Endothelial cell (in vitro differentiated cells): ENCODE measurements around the gene OR6S1. TPM values are rescaled to one million over a fixed set of nuclear protein-coding genes. Genes with fewer than 3 reads are reported as not detected.
"Not testable (repeated sequence)": the region's sequence is repeated elsewhere in the genome, so short reads cannot be mapped to it uniquely, and the experiment has no call there.

Experiments used
- DNase-seq: peaks from one replicate; pipeline ENCODE4 v3.0.0; 2021; ENCODE audit warnings: low spot score
- H3K27ac Mint-ChIP-seq: one replicate; pipeline ENCODE4 v1.8.0; 2021; ENCODE audit warnings: mixed read lengths, inconsistent platforms; ENCODE audit not compliant: unreplicated experiment
- H3K27me3 Mint-ChIP-seq: one replicate; pipeline ENCODE4 v1.8.0; 2021; ENCODE audit warnings: mild to moderate bottlenecking, moderate library complexity, mixed read lengths, inconsistent platforms; ENCODE audit not compliant: unreplicated experiment
- H3K36me3 Mint-ChIP-seq: one replicate; pipeline ENCODE4 v1.8.0; 2021; ENCODE audit warnings: mild to moderate bottlenecking, low read depth, mixed read lengths, inconsistent platforms; ENCODE audit not compliant: unreplicated experiment
- H3K4me1 Mint-ChIP-seq: one replicate; pipeline ENCODE4 v1.8.0; 2021; ENCODE audit warnings: mild to moderate bottlenecking, mixed read lengths, inconsistent platforms; ENCODE audit not compliant: unreplicated experiment
- H3K4me3 Mint-ChIP-seq: one replicate; pipeline ENCODE4 v1.8.0; 2021; ENCODE audit warnings: mild to moderate bottlenecking, mixed read lengths, inconsistent platforms; ENCODE audit not compliant: unreplicated experiment
- H3K9me3 Mint-ChIP-seq: one replicate; pipeline ENCODE4 v1.8.0; 2021; ENCODE audit warnings: mixed read lengths, inconsistent platforms; ENCODE audit not compliant: unreplicated experiment
- CTCF ChIP-seq: fragments of 200-600 bp; sonication (generic); IDR thresholded peaks from one replicate; pipeline ENCODE4 v1.5.0; 2021; ENCODE audit warnings: antibody characterized with exemption; ENCODE audit not compliant: unreplicated experiment
- total RNA-seq: library from RNA; stranded (reverse); fragmentation: NEBNext Ultra II Directional; extraction: Animal tissue kit (Norgen Biotek cat#: 25700); gene quantifications from one replicate; pipeline ENCODE4 v1.2.1, GENCODE V29; 2021; ENCODE audit not compliant: unreplicated experiment

The OR6S1 gene
- total RNA-seq, 1 donor from 2014 or later: not detected

- peak; percentile 21 for TF ChIP-seq CTCF
- H3K36me3 Mint-ChIP-seq: no peaks in the 10 kb centered on the region
- no peak overlapping the region for H3K4me3 Mint-ChIP-seq
- no peaks in the 10 kb centered on the region for H3K9me3 Mint-ChIP-seq
- H3K27me3 Mint-ChIP-seq: peaks cover 2% of the 10 kb centered on the region
- no peaks in the 10 kb centered on the region for H3K4me1 Mint-ChIP-seq
- DNase-seq: peak; percentile 57
- H3K27ac Mint-ChIP-seq: no peak overlapping the region
Observed at GRCh38 chr14:20606190-20606901, 35.1 kb downstream of the OR6S1 start.

- TF ChIP-seq CTCF: no peak
- no peaks in the 10 kb centered on the region for H3K36me3 Mint-ChIP-seq
Observed at GRCh38 chr14:20603813-20604690, 37.4 kb downstream of the OR6S1 start.

GRCh38 chr14:20602583-20602982, 38.9 kb downstream of the OR6S1 start:
- no peaks in the 10 kb centered on the region for H3K9me3 Mint-ChIP-seq
- H3K27ac Mint-ChIP-seq: no peak overlapping the region
- H3K27me3 Mint-ChIP-seq: peaks cover 2% of the 10 kb centered on the region
- TF ChIP-seq CTCF: no peak
- no peak overlapping the region for H3K4me3 Mint-ChIP-seq
- H3K36me3 Mint-ChIP-seq: no peaks in the 10 kb centered on the region
- no peak for DNase-seq
- H3K4me1 Mint-ChIP-seq: no peaks in the 10 kb centered on the region

More at GRCh38 chr14:20603813-20604690, 37.4 kb downstream of the OR6S1 start:
- no peaks in the 10 kb centered on the region for H3K9me3 Mint-ChIP-seq
- no peaks in the 10 kb centered on the region for H3K4me1 Mint-ChIP-seq
- H3K27ac Mint-ChIP-seq: no peak overlapping the region
- peaks cover 2% of the 10 kb centered on the region for H3K27me3 Mint-ChIP-seq
- DNase-seq: no peak
- H3K4me3 Mint-ChIP-seq: no peak overlapping the region

- Mint-ChIP-seq H3K27ac (no peak overlapping the region), H3K36me3 (no peaks in the 10 kb centered on the region), H3K4me1 (no peaks in the 10 kb centered on the region), H3K9me3 (no peaks in the 10 kb centered on the region), H3K27me3 (peaks cover 2% of the 10 kb centered on the region), H3K4me3 (no peak overlapping the region)
- no peak for TF ChIP-seq CTCF
- DNase-seq: no peak
Observed at GRCh38 chr14:20601522-20601921, 40.0 kb downstream of the OR6S1 start.

- Mint-ChIP-seq H3K27ac (no peak overlapping the region), H3K9me3 (no peaks in the 10 kb centered on the region), H3K4me3 (no peak overlapping the region), H3K4me1 (no peaks in the 10 kb centered on the region), H3K27me3 (peaks cover 2% of the 10 kb centered on the region), H3K36me3 (no peaks in the 10 kb centered on the region)
- no peak for TF ChIP-seq CTCF
- no peak for DNase-seq
Observed at GRCh38 chr14:20597108-20597507, 44.4 kb downstream of the OR6S1 start.

- DNase-seq, H3K4me1 Mint-ChIP-seq, H3K36me3 Mint-ChIP-seq, H3K4me3 Mint-ChIP-seq, H3K9me3 Mint-ChIP-seq, H3K27ac Mint-ChIP-seq, H3K27me3 Mint-ChIP-seq: not testable (repeated sequence)
Observed at GRCh38 chr14:20595726-20596125, 45.8 kb downstream of the OR6S1 start.
